ENCODE results near the gene EXOC4. TPM values are rescaled to one million over a fixed set of nuclear protein-coding genes. Genes with fewer than 3 reads are reported as not detected.

The EXOC4 gene
- total RNA-seq, 1 donor from 2014 or later: 67.7 TPM

DNA sequence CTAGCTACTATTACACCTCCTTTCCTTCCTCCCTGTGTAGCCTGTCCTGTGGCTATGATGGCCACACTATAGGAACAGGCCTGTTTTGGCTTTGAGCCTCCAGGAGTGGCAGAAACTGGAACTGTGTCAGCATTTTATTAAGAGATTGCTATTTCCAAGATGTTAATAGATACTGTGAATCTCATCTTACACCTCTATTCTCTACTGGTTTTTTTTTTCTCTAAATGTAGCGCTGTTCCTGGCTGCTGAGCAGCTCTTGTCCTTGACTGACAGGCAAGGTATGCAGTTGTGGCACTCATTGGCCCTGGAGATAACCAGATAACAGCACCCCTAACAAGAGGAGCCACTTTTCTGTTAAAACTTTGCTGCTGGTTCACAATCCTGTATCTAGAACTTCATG, 119.5 kb downstream of the EXOC4 start:
- no peaks in the 10 kb centered on the region for H3K27me3 Mint-ChIP-seq (ENCODE audit: low read depth)
- H3K4me3 Mint-ChIP-seq (ENCODE audit: unreplicated experiment): no peak overlapping the region
- peaks cover 1% of the 10 kb centered on the region for H3K9me3 Mint-ChIP-seq (ENCODE audit: low read depth)
- TF ChIP-seq, protein P1, sequence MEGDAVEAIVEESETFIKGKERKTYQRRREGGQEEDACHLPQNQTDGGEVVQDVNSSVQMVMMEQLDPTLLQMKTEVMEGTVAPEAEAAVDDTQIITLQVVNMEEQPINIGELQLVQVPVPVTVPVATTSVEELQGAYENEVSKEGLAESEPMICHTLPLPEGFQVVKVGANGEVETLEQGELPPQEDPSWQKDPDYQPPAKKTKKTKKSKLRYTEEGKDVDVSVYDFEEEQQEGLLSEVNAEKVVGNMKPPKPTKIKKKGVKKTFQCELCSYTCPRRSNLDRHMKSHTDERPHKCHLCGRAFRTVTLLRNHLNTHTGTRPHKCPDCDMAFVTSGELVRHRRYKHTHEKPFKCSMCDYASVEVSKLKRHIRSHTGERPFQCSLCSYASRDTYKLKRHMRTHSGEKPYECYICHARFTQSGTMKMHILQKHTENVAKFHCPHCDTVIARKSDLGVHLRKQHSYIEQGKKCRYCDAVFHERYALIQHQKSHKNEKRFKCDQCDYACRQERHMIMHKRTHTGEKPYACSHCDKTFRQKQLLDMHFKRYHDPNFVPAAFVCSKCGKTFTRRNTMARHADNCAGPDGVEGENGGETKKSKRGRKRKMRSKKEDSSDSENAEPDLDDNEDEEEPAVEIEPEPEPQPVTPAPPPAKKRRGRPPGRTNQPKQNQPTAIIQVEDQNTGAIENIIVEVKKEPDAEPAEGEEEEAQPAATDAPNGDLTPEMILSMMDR (IDR thresholded peaks at IDR 0.05): no peak
- no peak for DNase-seq (ENCODE audit: low spot score)
- H3K36me3 Mint-ChIP-seq (ENCODE audit: low read depth): peaks cover 1% of the 10 kb centered on the region
- H3K27ac Mint-ChIP-seq (ENCODE audit: unreplicated experiment): no peak overlapping the region
- no peaks in the 10 kb centered on the region for H3K4me1 Mint-ChIP-seq (ENCODE audit: low read depth)

DNA sequence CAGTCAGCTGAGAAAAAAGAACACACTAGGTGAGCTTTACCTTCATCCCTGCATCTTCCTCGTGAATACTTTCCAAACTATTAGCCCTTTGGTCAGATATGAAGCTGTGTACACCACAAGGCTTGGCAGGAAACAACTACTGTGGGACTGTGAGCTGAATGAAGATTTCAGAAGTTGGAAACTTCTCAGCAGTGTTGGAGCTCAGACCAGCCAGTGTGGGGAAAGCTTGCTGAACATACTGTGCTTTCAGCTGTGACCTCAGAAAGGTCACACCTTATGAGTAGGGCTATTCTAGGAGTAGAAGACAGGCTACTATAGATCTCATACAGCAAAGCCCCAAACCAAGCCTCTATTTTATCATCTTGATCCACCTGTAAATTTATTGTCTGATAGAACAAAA, 123.6 kb downstream of the EXOC4 start:
- Mint-ChIP-seq H3K27ac (ENCODE audit: unreplicated experiment) (no peak overlapping the region), H3K36me3 (ENCODE audit: low read depth) (peaks cover 9% of the 10 kb centered on the region), H3K9me3 (ENCODE audit: low read depth) (peaks cover 11% of the 10 kb centered on the region), H3K4me1 (ENCODE audit: low read depth) (no peaks in the 10 kb centered on the region), H3K27me3 (ENCODE audit: low read depth) (no peaks in the 10 kb centered on the region), H3K4me3 (ENCODE audit: unreplicated experiment) (no peak overlapping the region)
- no peak for DNase-seq (ENCODE audit: low spot score)
- TF ChIP-seq, protein P1 (IDR thresholded peaks at IDR 0.05): no peak

DNA sequence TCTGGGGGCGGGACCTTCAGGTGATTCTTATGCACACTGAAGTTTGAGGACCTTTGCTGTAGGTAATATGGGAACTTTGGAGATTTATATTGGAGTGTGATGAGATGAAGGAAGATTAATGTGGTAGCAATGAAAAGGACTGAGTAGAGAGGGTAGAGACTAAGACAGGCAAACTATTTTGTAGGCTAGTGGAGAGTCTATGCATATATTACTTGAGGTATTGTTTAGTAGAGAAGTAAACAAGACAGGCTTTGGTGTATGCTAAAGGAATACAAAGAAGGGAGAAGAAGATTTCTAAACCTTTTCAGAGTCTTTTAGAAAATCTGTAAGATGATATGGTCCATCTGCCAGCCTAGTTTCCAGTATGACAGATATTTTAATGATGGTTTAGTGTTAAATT, 129.1 kb downstream of the EXOC4 start:
- H3K9me3 Mint-ChIP-seq (ENCODE audit: low read depth): peaks cover 11% of the 10 kb centered on the region
- DNase-seq (ENCODE audit: low spot score): no peak
- peaks cover 11% of the 10 kb centered on the region for H3K36me3 Mint-ChIP-seq (ENCODE audit: low read depth)
- no peak overlapping the region for H3K27ac Mint-ChIP-seq (ENCODE audit: unreplicated experiment)
- H3K4me3 Mint-ChIP-seq (ENCODE audit: unreplicated experiment): no peak overlapping the region
- no peaks in the 10 kb centered on the region for H3K4me1 Mint-ChIP-seq (ENCODE audit: low read depth)
- TF ChIP-seq, protein P1 (IDR thresholded peaks at IDR 0.05): no peak
- H3K27me3 Mint-ChIP-seq (ENCODE audit: low read depth): no peaks in the 10 kb centered on the region

DNA sequence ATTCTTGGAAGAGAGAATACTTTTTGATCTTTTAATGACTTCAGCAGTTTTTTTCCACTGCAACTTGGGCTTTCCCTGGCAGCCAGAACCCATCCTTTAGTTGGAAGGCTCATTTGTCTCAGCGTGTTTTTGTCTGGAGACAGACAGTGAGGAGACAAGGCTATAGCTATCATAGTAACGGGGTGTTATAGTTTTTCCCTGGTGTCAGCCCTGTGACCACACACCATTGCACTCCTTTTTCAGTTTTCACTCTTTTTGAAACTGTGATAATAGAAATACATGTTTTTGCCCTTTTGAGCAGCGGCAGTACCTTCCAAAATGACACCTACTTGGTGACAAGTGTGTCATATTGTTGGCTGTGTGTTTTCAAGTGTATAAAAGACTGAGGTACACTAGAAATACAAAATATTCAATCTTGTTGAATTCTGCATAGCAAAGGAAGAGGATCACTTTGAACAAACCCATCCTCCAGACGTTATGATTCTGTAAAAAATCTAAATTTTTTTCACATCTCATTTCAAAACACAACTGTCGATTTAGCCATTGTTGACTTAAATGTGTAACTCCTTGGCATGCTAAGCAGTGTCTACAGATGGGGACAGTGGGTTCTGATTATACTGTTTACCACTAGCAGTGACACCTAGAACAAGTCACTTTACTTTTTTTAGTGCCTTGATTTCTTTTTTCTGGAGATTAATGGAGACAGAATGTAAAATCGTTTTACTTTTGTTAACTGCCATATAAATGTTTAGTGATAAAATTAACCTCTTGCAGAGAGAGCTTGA, 130.1 kb downstream of the EXOC4 start:
- no peaks in the 10 kb centered on the region for H3K27me3 Mint-ChIP-seq (ENCODE audit: low read depth)
- no peak overlapping the region for H3K27ac Mint-ChIP-seq (ENCODE audit: unreplicated experiment)
- DNase-seq (ENCODE audit: low spot score): no peak
- H3K4me1 Mint-ChIP-seq (ENCODE audit: low read depth): no peaks in the 10 kb centered on the region
- peaks cover 7% of the 10 kb centered on the region for H3K36me3 Mint-ChIP-seq (ENCODE audit: low read depth)
- H3K9me3 Mint-ChIP-seq (ENCODE audit: low read depth): peaks cover 7% of the 10 kb centered on the region
- no peak overlapping the region for H3K4me3 Mint-ChIP-seq (ENCODE audit: unreplicated experiment)
- TF ChIP-seq, protein P1 (IDR thresholded peaks at IDR 0.05): no peak

DNA sequence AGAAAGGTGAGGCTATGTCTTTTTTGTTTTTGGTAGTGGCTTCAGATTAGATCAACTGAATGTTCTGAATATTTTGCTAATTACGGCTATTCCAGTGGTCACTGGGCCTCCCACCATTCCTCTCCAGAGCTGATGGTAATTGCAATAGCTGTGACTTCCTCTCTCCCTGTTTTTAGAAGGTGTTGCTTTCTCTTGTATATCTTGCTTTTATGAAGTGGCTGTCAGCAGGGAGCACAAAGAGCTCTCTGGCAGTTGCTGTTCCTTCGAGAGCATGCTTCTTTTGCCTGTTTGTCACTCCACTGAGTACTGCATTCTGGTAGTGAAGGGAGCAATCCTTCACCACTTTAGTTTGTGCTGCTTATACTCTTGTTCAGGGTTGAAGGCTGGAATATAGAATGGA, 133.3 kb downstream of the EXOC4 start:
- TF ChIP-seq, protein P1 (IDR thresholded peaks at IDR 0.05): no peak
- no peaks in the 10 kb centered on the region for H3K27me3 Mint-ChIP-seq (ENCODE audit: low read depth)
- no peaks in the 10 kb centered on the region for H3K4me1 Mint-ChIP-seq (ENCODE audit: low read depth)
- no peak overlapping the region for H3K27ac Mint-ChIP-seq (ENCODE audit: unreplicated experiment)
- DNase-seq (ENCODE audit: low spot score): no peak
- H3K36me3 Mint-ChIP-seq (ENCODE audit: low read depth): peaks cover 2% of the 10 kb centered on the region
- no peak overlapping the region for H3K4me3 Mint-ChIP-seq (ENCODE audit: unreplicated experiment)
- no peaks in the 10 kb centered on the region for H3K9me3 Mint-ChIP-seq (ENCODE audit: low read depth)

Data from chondrocyte (in vitro differentiated cells).